K562 (cell line): Measurements from ENCODE around the gene TUT1. TPM values are rescaled to one million over a fixed set of nuclear protein-coding genes. Genes with fewer than 3 reads are reported as not detected.

Experiments
- ATAC-seq: fragments of 200-7000 bp; cut with Tn5 transposase; 3 replicates; pipeline ENCODE4 v1.9.1; 2020; ENCODE audit warnings: moderate library complexity
- BruUV-seq: library from RNA; stranded (reverse); fragments of 400-500 nt; replicated peaks from 2 replicates; lab custom pipeline; 2021; lab: Mats Ljungman, UMichigan
- CTCF ChIA-PET: fragments of 300-600 bp; formaldehyde crosslinking; extraction: SDS; loops from one replicate; lab custom pipeline; 2021; ENCODE audit warnings: low intra/inter-chr PET ratio; lab: Yijun Ruan, JAX
- POLR2A ChIA-PET: fragments of 300-600, 350-650 bp; sonication (Branson Sonifier 250); formaldehyde crosslinking; extraction: SDS; loops from one replicate; lab custom pipeline; 2021; ENCODE audit warnings: antibody characterized with exemption, inconsistent platforms; lab: Yijun Ruan, JAX
- DNase-seq, 4 experiments: peaks; one replicate each; pipeline versions ENCODE4 v3.0.0 to v3.0.0-alpha.2; 2011 to 2018; ENCODE audit warnings: low spot score in 3 of 4, mixed read lengths in 3 of 4; ENCODE audit errors: extremely low read depth in 1 of 4
- FAIRE-seq: peaks from 2 replicates; lab custom pipeline; 2011; peaks lifted over from hg19 to GRCh38; lab: Jason Lieb, UNC
- H2AFZ ChIP-seq: 2 replicates; pipeline ENCODE4 v1.6.0; 2011; ENCODE audit warnings: low read depth, low read length, control low read depth, inconsistent platforms
- H3K27ac ChIP-seq: fragments of 200-600 bp; 3 replicates; pipeline ENCODE4 v1.8.0; 2011; ENCODE audit warnings: low read depth, mild to moderate bottlenecking, control low read depth, inconsistent platforms, low read length, moderate library complexity, mixed read lengths; ENCODE audit errors: extremely low read depth
- H3K27me3 ChIP-seq, 2 experiments: fragments of 300-600 bp in 1 of 2; 2 replicates in 1 of 2; 3 replicates in 1 of 2; pipeline versions ENCODE4 v1.6.0 to v1.8.0; 2011; ENCODE audit warnings: inconsistent platforms in 2 of 2, low read length in 2 of 2, mild to moderate bottlenecking in 1 of 2, mixed read lengths in 1 of 2, moderate library complexity in 1 of 2; ENCODE audit not compliant: control insufficient read depth in 2 of 2, insufficient read depth in 2 of 2
- H3K36me3 ChIP-seq: fragments of 300-600 bp; 3 replicates; pipeline ENCODE4 v1.8.0; 2011; ENCODE audit warnings: mild to moderate bottlenecking, low read length, inconsistent platforms; ENCODE audit not compliant: control insufficient read depth, insufficient read depth
- H3K4me1 ChIP-seq, 2 experiments: fragments of 200-600 bp in 1 of 2; replicated peaks in 1 of 2; 2 replicates in 1 of 2; 3 replicates in 1 of 2; pipeline versions ENCODE4 v1.5.1 to v1.8.0; 2011; ENCODE audit warnings: inconsistent platforms in 2 of 2, low read length in 2 of 2, mild to moderate bottlenecking in 1 of 2, mixed read lengths in 1 of 2, moderate library complexity in 1 of 2; ENCODE audit not compliant: control insufficient read depth in 2 of 2, insufficient read depth in 2 of 2
- H3K4me2 ChIP-seq: 2 replicates; pipeline ENCODE4 v1.6.1; 2011; ENCODE audit warnings: low read length, control low read depth, inconsistent platforms, mixed read lengths; ENCODE audit not compliant: insufficient read depth
- H3K4me3 ChIP-seq: fragments of 200-600 bp; sonication (generic), shearing (Covaris generic); 2 replicates; pipeline ENCODE4 v1.5.1; 2016; ENCODE audit warnings: control low read depth, inconsistent platforms
- H3K79me2 ChIP-seq: fragments of 200-600 bp; 3 replicates; pipeline ENCODE4 v1.8.0; 2011; ENCODE audit warnings: low read length, inconsistent platforms; ENCODE audit not compliant: control insufficient read depth, insufficient read depth
- H3K9ac ChIP-seq, 2 experiments: 2 replicates each; pipeline versions ENCODE4 v1.6.0 to v1.6.1; 2011; ENCODE audit warnings: low read depth in 2 of 2, low read length in 2 of 2, control low read depth in 1 of 2, inconsistent platforms in 1 of 2, mild to moderate bottlenecking in 1 of 2, mixed read lengths in 1 of 2; ENCODE audit not compliant: insufficient read depth in 1 of 2
- H3K9me1 ChIP-seq: one replicate; pipeline ENCODE4 v1.6.0; 2011; ENCODE audit warnings: inconsistent platforms, mild to moderate bottlenecking, low read length, moderate library complexity; ENCODE audit not compliant: control insufficient read depth, insufficient read depth
- H3K9me3 ChIP-seq: replicated peaks from 2 replicates; pipeline ENCODE4 v1.5.1; 2011; ENCODE audit warnings: low read depth, low read length, inconsistent platforms; ENCODE audit not compliant: control insufficient read depth, insufficient read depth
- H4K20me1 ChIP-seq: replicated peaks from 2 replicates; pipeline ENCODE4 v1.6.1; 2011; ENCODE audit warnings: low read length, inconsistent platforms, mixed read lengths; ENCODE audit not compliant: control insufficient read depth, insufficient read depth
- GTF2A2 ChIP-seq: IDR thresholded peaks from 2 replicates; pipeline ENCODE4 v1.6.1; 2016; ENCODE audit warnings: mild to moderate bottlenecking, missing genetic modification characterization, missing compliant biosample characterization
- MAFF ChIP-seq: IDR thresholded peaks from 2 replicates; pipeline ENCODE4 v1.6.1; 2012; ENCODE audit warnings: low read length, improper control_type of control experiment
- POLR2A ChIP-seq: fragments of 450-650 bp; conservative IDR thresholded peaks from 2 replicates; pipeline ENCODE4 v1.6.1; 2016
- SUPT5H ChIP-seq: fragments of 450-650 bp; IDR thresholded peaks from 2 replicates; pipeline ENCODE4 v1.6.1; 2016
- ZNF165 ChIP-seq: fragments of 250-450 bp; sonication (Bioruptor Pico); IDR thresholded peaks from 2 replicates; pipeline ENCODE4 v1.4.0; 2020; ENCODE audit warnings: borderline replicate concordance
- ZNF699 ChIP-seq: fragments of 250-450 bp; sonication (Bioruptor Pico); IDR thresholded peaks from 2 replicates; pipeline ENCODE4 v1.8.0; 2021; ENCODE audit warnings: mild to moderate bottlenecking, moderate library complexity; ENCODE audit not compliant: insufficient replicate concordance
- WGBS: fragments of 100-300 bp; shearing (Covaris generic); methylation state at CpG from one replicate; pipeline ENCODE4 v1.1.6; 2016; ENCODE audit warnings: low coverage, mixed read lengths; ENCODE audit not compliant: insufficient coverage; ENCODE audit errors: missing lambda C conversion rate; 5-methylcytosine and 5-hydroxymethylcytosine counted together
- in situ Hi-C: fragments of 300-500 bp; cut with MboI; formaldehyde crosslinking; loops from 4 replicates; pipeline ENCODE4 v1.15.0; 2018; ENCODE audit warnings: inconsistent platforms, mixed read lengths
- intact Hi-C: fragments of 100-400 bp; cut with micrococcal nuclease; formaldehyde crosslinking; loops from 2 replicates; pipeline ENCODE4 v1.14.2; 2022
- polyA plus RNA-seq, 8 experiments: library from polyadenylated mRNA; depleted of rRNA in 4 of 8; stranded (reverse) in 5 of 8; unstranded in 3 of 8; fragments of >200 nt; fragmentation: Nextera tagmentation in 2 of 8; fragmentation: Illumina TruSeq in 1 of 8; extraction: Ambion mirVana in 2 of 8; extraction: Trizol in 1 of 8; gene quantifications; 2 replicates each; pipeline versions ENCODE4 v1.2.1 to v1.2.3, GENCODE V29; 2011 to 2014; ENCODE audit warnings: inconsistent platforms in 1 of 8, missing spikeins in 1 of 8
- total RNA-seq, 7 experiments: library from RNA; depleted of rRNA in 6 of 7; stranded (reverse); fragments of >200 nt in 6 of 7; fragmentation: Illumina TruSeq in 2 of 7; extraction: Trizol in 2 of 7; gene quantifications; 2 replicates each; pipeline versions ENCODE4 v1.2.1 to v1.2.3, GENCODE V29; 2011 to 2021; ENCODE audit warnings: low replicate concordance in 1 of 7
- TF ChIP-seq, protein P1 (sequence below): sonication (generic); formaldehyde crosslinking; IDR thresholded peaks from 2 replicates; pipeline ENCODE4 v1.8.0; 2022; ENCODE audit warnings: mild to moderate bottlenecking, missing genetic modification reagents, borderline replicate concordance
- TF ChIP-seq, protein P2 (sequence below): fragments of 200-400 bp; formaldehyde crosslinking; IDR thresholded peaks from 2 replicates; pipeline ENCODE4 v1.6.1; 2017; ENCODE audit warnings: mild to moderate bottlenecking, low read depth, low read length, moderate library complexity

Gene TUT1
- total and polyA plus RNA-seq, 9 of the 15 experiments (the other 6 are each of a cell fraction or from before 2014, with no cell fraction given) = 0.66 to 44.3 (median 15.7) TPM

DNA sequence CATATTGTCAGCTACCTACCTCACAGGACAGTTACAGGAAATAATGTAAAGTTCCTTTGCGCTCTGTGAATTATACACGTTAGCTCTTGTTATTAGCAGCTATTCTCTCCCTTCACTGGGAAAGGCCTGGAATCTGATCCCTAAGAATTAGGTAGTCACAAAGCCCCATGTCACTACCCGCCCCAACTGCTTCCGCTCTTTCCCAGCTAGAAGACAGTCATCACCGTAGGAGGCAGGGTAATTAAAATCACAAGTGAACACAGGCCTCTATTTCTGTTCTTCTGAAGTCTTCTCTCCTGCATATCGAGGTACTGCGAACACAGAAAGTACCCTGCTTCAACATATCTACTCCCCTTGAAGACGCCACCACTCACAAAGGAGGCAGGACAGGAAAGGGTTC, 32.1 kb downstream of the TUT1 start:
- in situ Hi-C loops (loop anchor here (5.0 to 10.0 kb wide), 2 partner anchors 137 to 164 kb away; no protein-coding TSS in a partner anchor), intact Hi-C loops (no loop called here)
- ATAC-seq (no peak), DNase-seq (no peak), FAIRE-seq (no peak)
- H3K27ac ChIP-seq = no peak overlapping the region
- ChIA-PET CTCF (interaction anchor here (0.6 to 3.9 kb wide), 3 partner anchors 134 to 790 kb away, joined by 3 to 48 read pairs (median 15); no protein-coding TSS in a partner anchor), POLR2A (interaction anchor here (0.5 to 3.1 kb wide), 8 partner anchors 12 to 226 kb away, joined by 3 to 15 read pairs (median 4); partner anchors contain the start of genes AHNAK and EEF1G)
- H3K36me3 ChIP-seq = peaks cover 77% of the 10 kb centered on the region
- no peaks in the 10 kb centered on the region for H3K27me3 ChIP-seq
- H3K4me1 ChIP-seq = peaks cover 48 to 50% of the 10 kb centered on the region in 2 experiments
- TF ChIP-seq SUPT5H = 0 out of 2 replicates have a peak, but pooled peaks have one; percentile 58
- no peak for TF ChIP-seq ZNF165 (CRISPR knock-in tag)
- TF ChIP-seq MAFF = no peak
- no peak for TF ChIP-seq GTF2A2 (tag)
- BruUV-seq = no TSS peak
- H2AFZ ChIP-seq = no peak overlapping the region
- no peak overlapping the region for H3K4me3 ChIP-seq
- H3K4me2 ChIP-seq = no peak overlapping the region
- H3K79me2 ChIP-seq = peaks cover 27% of the 10 kb centered on the region
- H3K9me3 ChIP-seq = no peaks in the 10 kb centered on the region
- no peak overlapping the region; a peak in 1 of 4 replicates for H3K9ac ChIP-seq
- peaks cover 7% of the 10 kb centered on the region; the same call in 1 of the 2 replicates for H4K20me1 ChIP-seq
- no peaks in the 10 kb centered on the region for H3K9me1 ChIP-seq
- WGBS = 95% methylated on average over 7 of the region's 8 CpGs

- no peak for DNase-seq
- 86% methylated on average over 8 of the region's 9 CpGs for WGBS
- FAIRE-seq = no peak
- H3K27ac ChIP-seq = peak overlapping the region; percentile 12; the same call in 1 of the 3 replicates
- H2AFZ ChIP-seq = no peak overlapping the region
- H3K9me1 ChIP-seq = no peaks in the 10 kb centered on the region
- peaks cover 53% of the 10 kb centered on the region in 2 experiments for H3K4me1 ChIP-seq
- no peak for ATAC-seq
- H3K79me2 ChIP-seq = peaks cover 23% of the 10 kb centered on the region
- H3K4me3 ChIP-seq = no peak overlapping the region
- peaks cover 5% of the 10 kb centered on the region; the same call in 1 of the 2 replicates for H4K20me1 ChIP-seq
- ChIA-PET POLR2A (interaction anchor here (0.5 to 2.1 kb wide), 7 partner anchors 15 to 242 kb away, joined by 3 to 14 read pairs (median 3); partner anchors contain the start of gene EEF1G), CTCF (interaction anchor here (0.6 to 3.9 kb wide), 3 partner anchors 134 to 789 kb away, joined by 3 to 48 read pairs (median 15); no protein-coding TSS in a partner anchor)
- H3K27me3 ChIP-seq = no peaks in the 10 kb centered on the region
- H3K9me3 ChIP-seq = no peaks in the 10 kb centered on the region
- H3K9ac ChIP-seq = peak overlapping the region in 1 of 2 experiments; percentile 47; a peak in 1 of 4 replicates
- in situ Hi-C loops = loop anchor here (5.0 to 10.0 kb wide), 2 partner anchors 136 to 164 kb away; no protein-coding TSS in a partner anchor
- peaks cover 73% of the 10 kb centered on the region for H3K36me3 ChIP-seq
- TF ChIP-seq SUPT5H (peak; percentile 5; the same call in 1 of the 2 replicates), ZNF699 (no peak), POLR2A (0 out of 2 replicates have a peak, but pooled peaks have one; percentile 2)
- TF ChIP-seq, protein P1, sequence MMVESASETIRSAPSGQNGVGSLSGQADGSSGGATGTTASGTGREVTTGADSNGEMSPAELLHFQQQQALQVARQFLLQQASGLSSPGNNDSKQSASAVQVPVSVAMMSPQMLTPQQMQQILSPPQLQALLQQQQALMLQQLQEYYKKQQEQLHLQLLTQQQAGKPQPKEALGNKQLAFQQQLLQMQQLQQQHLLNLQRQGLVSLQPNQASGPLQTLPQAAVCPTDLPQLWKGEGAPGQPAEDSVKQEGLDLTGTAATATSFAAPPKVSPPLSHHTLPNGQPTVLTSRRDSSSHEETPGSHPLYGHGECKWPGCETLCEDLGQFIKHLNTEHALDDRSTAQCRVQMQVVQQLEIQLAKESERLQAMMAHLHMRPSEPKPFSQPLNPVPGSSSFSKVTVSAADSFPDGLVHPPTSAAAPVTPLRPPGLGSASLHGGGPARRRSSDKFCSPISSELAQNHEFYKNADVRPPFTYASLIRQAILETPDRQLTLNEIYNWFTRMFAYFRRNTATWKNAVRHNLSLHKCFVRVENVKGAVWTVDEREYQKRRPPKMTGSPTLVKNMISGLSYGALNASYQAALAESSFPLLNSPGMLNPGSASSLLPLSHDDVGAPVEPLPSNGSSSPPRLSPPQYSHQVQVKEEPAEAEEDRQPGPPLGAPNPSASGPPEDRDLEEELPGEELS (CRISPR knock-in tag) = no peak
- TF ChIP-seq, protein P2, sequence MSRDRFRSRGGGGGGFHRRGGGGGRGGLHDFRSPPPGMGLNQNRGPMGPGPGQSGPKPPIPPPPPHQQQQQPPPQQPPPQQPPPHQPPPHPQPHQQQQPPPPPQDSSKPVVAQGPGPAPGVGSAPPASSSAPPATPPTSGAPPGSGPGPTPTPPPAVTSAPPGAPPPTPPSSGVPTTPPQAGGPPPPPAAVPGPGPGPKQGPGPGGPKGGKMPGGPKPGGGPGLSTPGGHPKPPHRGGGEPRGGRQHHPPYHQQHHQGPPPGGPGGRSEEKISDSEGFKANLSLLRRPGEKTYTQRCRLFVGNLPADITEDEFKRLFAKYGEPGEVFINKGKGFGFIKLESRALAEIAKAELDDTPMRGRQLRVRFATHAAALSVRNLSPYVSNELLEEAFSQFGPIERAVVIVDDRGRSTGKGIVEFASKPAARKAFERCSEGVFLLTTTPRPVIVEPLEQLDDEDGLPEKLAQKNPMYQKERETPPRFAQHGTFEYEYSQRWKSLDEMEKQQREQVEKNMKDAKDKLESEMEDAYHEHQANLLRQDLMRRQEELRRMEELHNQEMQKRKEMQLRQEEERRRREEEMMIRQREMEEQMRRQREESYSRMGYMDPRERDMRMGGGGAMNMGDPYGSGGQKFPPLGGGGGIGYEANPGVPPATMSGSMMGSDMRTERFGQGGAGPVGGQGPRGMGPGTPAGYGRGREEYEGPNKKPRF = no peak
- no peak overlapping the region for H3K4me2 ChIP-seq
- intact Hi-C loops = no loop called here
- no TSS peak for BruUV-seq
These were observed 32.7 kb downstream of the TUT1 start for GRCh38 chr11:62558669-62559068.
